DOHH2 (cell line): ENCODE measurements around the gene ASPRV1.

ENCODE experiments used
- CTCF ChIP-seq: fragments of 200-600 bp; sonication (generic); IDR thresholded peaks from one replicate; pipeline ENCODE4 v1.5.1; 2014; ENCODE audit warnings: antibody characterized with exemption, mild to moderate bottlenecking, low read depth, low read length; ENCODE audit not compliant: poor library complexity, severe bottlenecking
- EZH2phosphoT487 ChIP-seq: fragments of 200-600 bp; sonication (generic); IDR thresholded peaks from 2 replicates; pipeline ENCODE4 v1.6.1; 2017; ENCODE audit warnings: borderline replicate concordance, mild to moderate bottlenecking, antibody characterized with exemption, low read length, moderate library complexity, mixed read lengths

DNA sequence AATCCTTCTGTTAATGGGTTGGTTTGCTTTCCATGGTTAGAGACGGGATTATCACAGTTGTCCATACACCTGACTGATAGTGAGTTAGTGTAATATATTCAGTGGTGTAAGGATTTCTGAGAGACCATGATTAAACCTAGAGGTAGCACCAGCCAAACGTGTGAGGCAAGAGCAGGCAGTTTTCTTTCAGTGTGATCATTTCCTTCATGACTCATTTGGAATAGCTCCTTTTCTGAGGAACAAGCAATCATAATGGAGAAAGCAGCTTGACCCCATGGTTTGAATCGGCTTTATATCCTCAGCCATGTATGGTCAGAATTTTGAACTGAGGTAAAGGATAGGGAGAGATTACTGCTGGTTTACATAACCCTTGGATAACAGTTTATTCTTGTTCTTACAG, 43.6 kb downstream of the ASPRV1 start:
- TF ChIP-seq CTCF (no peak), EZH2phosphoT487 (no peak)
